ENCODE results near the gene ARHGAP27.

ARHGAP27 gene

GRCh38 chr17:45388604-45389325 is 43.9 kb downstream of the ARHGAP27 start:
- TF ChIP-seq OSR1 (CRISPR knock-in tag; IDR thresholded peaks at IDR 0.05) (no peak), POU6F1 (CRISPR knock-in tag; IDR thresholded peaks at IDR 0.05; ENCODE audit: borderline replicate concordance, low read depth) (no peak), TSHZ2 (CRISPR knock-in tag; IDR thresholded peaks at IDR 0.05) (no peak), ARNTL (CRISPR knock-in tag; IDR thresholded peaks at IDR 0.05; ENCODE audit: borderline replicate concordance, low read depth) (no peak), ZFP3 (CRISPR knock-in tag; IDR thresholded peaks at IDR 0.05) (no peak), PPARA (CRISPR knock-in tag; IDR thresholded peaks at IDR 0.05; ENCODE audit: borderline replicate concordance) (no peak), TCF4 (CRISPR knock-in tag; IDR thresholded peaks at IDR 0.05; ENCODE audit: borderline replicate concordance) (no peak), BACH2 (CRISPR knock-in tag; IDR thresholded peaks at IDR 0.05; ENCODE audit: borderline replicate concordance) (no peak), ZFP30 (CRISPR knock-in tag; IDR thresholded peaks at IDR 0.05) (no peak), CREB5 (CRISPR knock-in tag; IDR thresholded peaks at IDR 0.05; ENCODE audit: low read depth) (no peak), ZNF70 (CRISPR knock-in tag; IDR thresholded peaks at IDR 0.05) (no peak)

GRCh38 chr17:45387739-45388138 is 44.9 kb downstream of the ARHGAP27 start:
- no peak for ATAC-seq
- TF ChIP-seq ZFP30 (CRISPR knock-in tag; IDR thresholded peaks at IDR 0.05) (no peak), SNAI2 (CRISPR knock-in tag; IDR thresholded peaks at IDR 0.05) (no peak), GLIS3 (CRISPR knock-in tag; IDR thresholded peaks at IDR 0.05) (no peak), POU6F1 (CRISPR knock-in tag; IDR thresholded peaks at IDR 0.05; ENCODE audit: borderline replicate concordance, low read depth) (no peak), TSHZ2 (CRISPR knock-in tag; IDR thresholded peaks at IDR 0.05) (no peak), ISL1 (CRISPR knock-in tag; IDR thresholded peaks at IDR 0.05) (no peak), CSDC2 (CRISPR knock-in tag; IDR thresholded peaks at IDR 0.05) (no peak), ZFP3 (CRISPR knock-in tag; IDR thresholded peaks at IDR 0.05) (no peak), CSRNP3 (CRISPR knock-in tag; IDR thresholded peaks at IDR 0.05) (no peak), TCF4 (CRISPR knock-in tag; IDR thresholded peaks at IDR 0.05; ENCODE audit: borderline replicate concordance) (no peak), ARNTL (CRISPR knock-in tag; IDR thresholded peaks at IDR 0.05; ENCODE audit: borderline replicate concordance, low read depth) (no peak), CREB5 (CRISPR knock-in tag; IDR thresholded peaks at IDR 0.05; ENCODE audit: low read depth) (no peak), ESRRG (CRISPR knock-in tag; IDR thresholded peaks at IDR 0.05) (no peak)

More at GRCh38 chr17:45388604-45389325, 43.9 kb downstream of the ARHGAP27 start:
- ATAC-seq, result no peak
